ENCODE results near the gene RNF26.

Gene RNF26

DNA sequence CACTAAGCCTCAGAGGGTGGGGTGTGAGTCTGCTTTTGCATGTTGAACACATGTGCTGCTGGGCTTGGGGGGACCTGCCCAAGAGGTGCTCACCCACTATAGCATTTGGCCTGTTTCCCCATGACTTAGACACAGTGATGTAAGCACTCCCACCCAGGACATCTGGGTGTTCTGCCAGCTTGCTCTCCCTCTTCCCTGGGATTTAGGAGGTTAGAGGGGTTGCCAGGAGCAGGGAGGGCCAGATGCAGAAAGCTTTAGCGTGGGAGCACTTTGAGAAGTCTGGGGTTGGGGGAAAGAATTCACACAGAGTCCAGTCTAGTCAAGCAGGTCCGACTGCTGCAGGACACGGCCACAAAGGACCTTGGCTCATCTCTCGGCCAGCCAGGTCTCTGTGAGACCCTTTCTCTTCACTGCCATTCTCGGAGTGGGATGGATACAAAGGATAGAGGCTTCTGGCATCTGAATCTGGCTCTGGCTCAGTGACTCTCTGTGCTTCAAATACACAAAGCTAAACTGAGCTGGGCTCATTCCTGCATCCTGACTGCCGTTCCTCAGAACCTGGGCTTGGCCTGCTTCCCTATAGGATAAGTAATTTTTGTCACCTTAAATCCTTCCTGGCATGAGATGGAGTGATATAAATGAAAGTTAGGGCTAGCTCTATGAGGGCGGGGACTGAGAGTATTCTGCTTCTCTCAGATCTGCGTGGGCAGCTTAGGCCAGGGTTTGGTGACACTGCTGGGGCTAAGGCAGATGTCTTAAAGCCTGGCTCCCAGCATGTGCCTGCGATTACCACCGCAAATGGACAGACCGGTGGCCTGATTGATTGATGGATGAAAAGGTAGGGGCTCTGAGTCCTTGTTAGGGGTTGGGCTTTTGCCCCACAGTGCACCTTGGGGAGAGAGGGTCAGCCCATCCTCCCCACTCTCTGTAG, 32.6 kb downstream of the RNF26 start:
- TF ChIP-seq YY1 (IDR thresholded peaks at IDR 0.05; ENCODE audit: low read depth), result no peak
- TF ChIP-seq TEAD4 (IDR thresholded peaks at IDR 0.05), result no peak
- no peak for TF ChIP-seq CREB1 (IDR thresholded peaks at IDR 0.05; ENCODE audit: low read depth)
- TF ChIP-seq NFIC (IDR thresholded peaks at IDR 0.05), result no peak
- TF ChIP-seq EGR1 (IDR thresholded peaks at IDR 0.05), result no peak
- TF ChIP-seq, protein P1, sequence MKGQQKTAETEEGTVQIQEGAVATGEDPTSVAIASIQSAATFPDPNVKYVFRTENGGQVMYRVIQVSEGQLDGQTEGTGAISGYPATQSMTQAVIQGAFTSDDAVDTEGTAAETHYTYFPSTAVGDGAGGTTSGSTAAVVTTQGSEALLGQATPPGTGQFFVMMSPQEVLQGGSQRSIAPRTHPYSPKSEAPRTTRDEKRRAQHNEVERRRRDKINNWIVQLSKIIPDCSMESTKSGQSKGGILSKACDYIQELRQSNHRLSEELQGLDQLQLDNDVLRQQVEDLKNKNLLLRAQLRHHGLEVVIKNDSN (IDR thresholded peaks at IDR 0.05), result no peak
- no peak for TF ChIP-seq CEBPB (IDR thresholded peaks at IDR 0.05)
- TF ChIP-seq TCF12 (IDR thresholded peaks at IDR 0.05; ENCODE audit: low read depth), result no peak
- TF ChIP-seq FOXM1 (IDR thresholded peaks at IDR 0.05; ENCODE audit: borderline replicate concordance, low read depth), result no peak
- no peak for TF ChIP-seq ZBTB7A (IDR thresholded peaks at IDR 0.05; ENCODE audit: low read depth)
- no peak for TF ChIP-seq TAF1 (IDR thresholded peaks at IDR 0.05; ENCODE audit: low read depth)
- TF ChIP-seq, protein P2, sequence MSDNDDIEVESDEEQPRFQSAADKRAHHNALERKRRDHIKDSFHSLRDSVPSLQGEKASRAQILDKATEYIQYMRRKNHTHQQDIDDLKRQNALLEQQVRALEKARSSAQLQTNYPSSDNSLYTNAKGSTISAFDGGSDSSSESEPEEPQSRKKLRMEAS (IDR thresholded peaks at IDR 0.05), result no peak
- TF ChIP-seq, protein P3, sequence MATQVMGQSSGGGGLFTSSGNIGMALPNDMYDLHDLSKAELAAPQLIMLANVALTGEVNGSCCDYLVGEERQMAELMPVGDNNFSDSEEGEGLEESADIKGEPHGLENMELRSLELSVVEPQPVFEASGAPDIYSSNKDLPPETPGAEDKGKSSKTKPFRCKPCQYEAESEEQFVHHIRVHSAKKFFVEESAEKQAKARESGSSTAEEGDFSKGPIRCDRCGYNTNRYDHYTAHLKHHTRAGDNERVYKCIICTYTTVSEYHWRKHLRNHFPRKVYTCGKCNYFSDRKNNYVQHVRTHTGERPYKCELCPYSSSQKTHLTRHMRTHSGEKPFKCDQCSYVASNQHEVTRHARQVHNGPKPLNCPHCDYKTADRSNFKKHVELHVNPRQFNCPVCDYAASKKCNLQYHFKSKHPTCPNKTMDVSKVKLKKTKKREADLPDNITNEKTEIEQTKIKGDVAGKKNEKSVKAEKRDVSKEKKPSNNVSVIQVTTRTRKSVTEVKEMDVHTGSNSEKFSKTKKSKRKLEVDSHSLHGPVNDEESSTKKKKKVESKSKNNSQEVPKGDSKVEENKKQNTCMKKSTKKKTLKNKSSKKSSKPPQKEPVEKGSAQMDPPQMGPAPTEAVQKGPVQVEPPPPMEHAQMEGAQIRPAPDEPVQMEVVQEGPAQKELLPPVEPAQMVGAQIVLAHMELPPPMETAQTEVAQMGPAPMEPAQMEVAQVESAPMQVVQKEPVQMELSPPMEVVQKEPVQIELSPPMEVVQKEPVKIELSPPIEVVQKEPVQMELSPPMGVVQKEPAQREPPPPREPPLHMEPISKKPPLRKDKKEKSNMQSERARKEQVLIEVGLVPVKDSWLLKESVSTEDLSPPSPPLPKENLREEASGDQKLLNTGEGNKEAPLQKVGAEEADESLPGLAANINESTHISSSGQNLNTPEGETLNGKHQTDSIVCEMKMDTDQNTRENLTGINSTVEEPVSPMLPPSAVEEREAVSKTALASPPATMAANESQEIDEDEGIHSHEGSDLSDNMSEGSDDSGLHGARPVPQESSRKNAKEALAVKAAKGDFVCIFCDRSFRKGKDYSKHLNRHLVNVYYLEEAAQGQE (IDR thresholded peaks at IDR 0.05; ENCODE audit: low read depth), result no peak
- no peak for TF ChIP-seq RAD21 (IDR thresholded peaks at IDR 0.05; ENCODE audit: low read depth)
- no peak for TF ChIP-seq EP300 (IDR thresholded peaks at IDR 0.05; ENCODE audit: borderline replicate concordance)

DNA sequence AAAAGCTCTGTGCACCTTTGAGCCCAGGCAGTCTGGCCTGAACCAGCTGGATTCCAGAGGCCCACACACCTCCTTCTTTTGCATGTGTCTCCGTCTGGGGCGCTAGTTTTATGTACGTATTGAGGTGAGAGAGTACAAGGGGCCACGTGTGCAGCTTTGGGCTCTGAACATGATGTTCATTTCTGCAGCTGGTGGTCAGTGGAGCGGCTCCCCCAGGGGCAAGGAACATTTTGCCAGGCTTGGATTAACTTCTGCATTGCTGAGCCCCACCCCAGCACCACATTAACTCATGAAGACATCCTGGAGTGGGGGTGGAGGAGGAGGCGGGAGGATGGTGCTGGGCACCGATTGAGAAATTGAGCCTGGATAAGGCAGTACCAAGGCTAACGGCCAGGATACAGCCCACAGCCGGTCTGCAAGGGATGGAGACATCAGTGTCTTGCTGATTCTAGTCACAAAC, 33.4 kb downstream of the RNF26 start:
- no peak for TF ChIP-seq EP300 (IDR thresholded peaks at IDR 0.05; ENCODE audit: borderline replicate concordance)
- TF ChIP-seq, protein P2 (IDR thresholded peaks at IDR 0.05), result no peak
- TF ChIP-seq TAF1 (IDR thresholded peaks at IDR 0.05; ENCODE audit: low read depth), result no peak
- no peak for TF ChIP-seq YY1 (IDR thresholded peaks at IDR 0.05; ENCODE audit: low read depth)
- no peak for TF ChIP-seq ZBTB7A (IDR thresholded peaks at IDR 0.05; ENCODE audit: low read depth)
- TF ChIP-seq EGR1 (IDR thresholded peaks at IDR 0.05), result no peak
- no peak for TF ChIP-seq CREB1 (IDR thresholded peaks at IDR 0.05; ENCODE audit: low read depth)
- TF ChIP-seq, protein P1 (IDR thresholded peaks at IDR 0.05), result no peak
- no peak for TF ChIP-seq RAD21 (IDR thresholded peaks at IDR 0.05; ENCODE audit: low read depth)
- no peak for TF ChIP-seq CEBPB (IDR thresholded peaks at IDR 0.05)
- no peak for TF ChIP-seq FOXM1 (IDR thresholded peaks at IDR 0.05; ENCODE audit: borderline replicate concordance, low read depth)
- TF ChIP-seq TEAD4 (IDR thresholded peaks at IDR 0.05), result no peak
- TF ChIP-seq NFIC (IDR thresholded peaks at IDR 0.05), result no peak
- TF ChIP-seq, protein P3 (IDR thresholded peaks at IDR 0.05; ENCODE audit: low read depth), result no peak
- no peak for TF ChIP-seq TCF12 (IDR thresholded peaks at IDR 0.05; ENCODE audit: low read depth)

DNA sequence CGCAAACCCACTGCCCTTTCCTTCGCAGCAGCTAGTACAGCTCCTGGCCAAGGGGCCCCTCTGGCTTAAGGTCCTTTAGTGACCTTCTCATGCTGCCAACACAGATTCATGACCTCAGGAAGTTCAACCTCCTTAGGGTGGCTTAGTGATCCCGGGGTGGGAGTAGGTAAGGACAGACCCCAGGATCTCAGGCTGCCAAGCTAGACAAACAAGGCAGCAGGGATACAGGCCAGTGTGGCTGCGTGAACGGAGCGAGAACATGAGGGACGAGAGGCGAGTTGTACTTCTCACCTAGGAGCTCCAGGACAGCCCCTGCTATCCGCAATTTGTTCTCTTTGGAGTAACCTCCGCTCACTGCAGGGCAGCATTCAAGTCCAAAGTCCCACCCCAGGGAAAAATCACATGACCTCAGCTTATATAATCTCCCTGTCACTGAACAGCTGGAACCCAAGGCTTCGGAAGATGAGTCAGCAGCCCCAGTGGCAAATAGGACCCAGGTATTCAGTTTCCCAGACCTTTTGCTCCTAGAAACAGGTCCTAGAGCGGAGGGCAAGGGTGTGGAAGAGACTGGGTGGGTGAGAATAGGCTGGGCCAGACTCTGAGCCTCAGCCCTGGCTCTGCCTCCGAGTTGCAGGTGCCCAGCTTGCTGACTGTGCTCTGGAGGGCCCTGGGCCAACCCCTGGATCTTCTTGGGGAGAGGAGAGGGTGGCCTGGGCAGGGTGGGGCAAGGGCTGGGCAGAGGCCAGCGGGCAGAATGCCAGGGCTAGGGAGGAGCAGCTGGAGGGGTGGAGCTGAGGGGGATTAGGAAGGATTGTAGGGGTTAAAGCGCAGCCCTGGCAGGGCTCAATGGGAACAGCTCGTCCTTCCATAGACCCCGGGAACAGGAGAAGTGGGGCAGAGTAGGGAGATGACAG, 34.1 kb downstream of the RNF26 start:
- no peak for TF ChIP-seq EP300 (IDR thresholded peaks at IDR 0.05; ENCODE audit: borderline replicate concordance)
- TF ChIP-seq TAF1 (IDR thresholded peaks at IDR 0.05; ENCODE audit: low read depth), result no peak
- TF ChIP-seq TEAD4 (IDR thresholded peaks at IDR 0.05), result no peak
- TF ChIP-seq YY1 (IDR thresholded peaks at IDR 0.05; ENCODE audit: low read depth), result no peak
- TF ChIP-seq CREB1 (IDR thresholded peaks at IDR 0.05; ENCODE audit: low read depth), result no peak
- TF ChIP-seq, protein P2 (IDR thresholded peaks at IDR 0.05), result no peak
- no peak for TF ChIP-seq CEBPB (IDR thresholded peaks at IDR 0.05)
- no peak for TF ChIP-seq RAD21 (IDR thresholded peaks at IDR 0.05; ENCODE audit: low read depth)
- no peak for TF ChIP-seq FOXM1 (IDR thresholded peaks at IDR 0.05; ENCODE audit: borderline replicate concordance, low read depth)
- no peak for TF ChIP-seq EGR1 (IDR thresholded peaks at IDR 0.05)
- TF ChIP-seq ZBTB7A (IDR thresholded peaks at IDR 0.05; ENCODE audit: low read depth), result no peak
- TF ChIP-seq, protein P1 (IDR thresholded peaks at IDR 0.05), result peak; percentile 84
- peak; percentile 88 for TF ChIP-seq NFIC (IDR thresholded peaks at IDR 0.05)
- TF ChIP-seq TCF12 (IDR thresholded peaks at IDR 0.05; ENCODE audit: low read depth), result no peak

Measured in Ishikawa (cell line).